ENCODE results near the gene TGFBR3.

DNA sequence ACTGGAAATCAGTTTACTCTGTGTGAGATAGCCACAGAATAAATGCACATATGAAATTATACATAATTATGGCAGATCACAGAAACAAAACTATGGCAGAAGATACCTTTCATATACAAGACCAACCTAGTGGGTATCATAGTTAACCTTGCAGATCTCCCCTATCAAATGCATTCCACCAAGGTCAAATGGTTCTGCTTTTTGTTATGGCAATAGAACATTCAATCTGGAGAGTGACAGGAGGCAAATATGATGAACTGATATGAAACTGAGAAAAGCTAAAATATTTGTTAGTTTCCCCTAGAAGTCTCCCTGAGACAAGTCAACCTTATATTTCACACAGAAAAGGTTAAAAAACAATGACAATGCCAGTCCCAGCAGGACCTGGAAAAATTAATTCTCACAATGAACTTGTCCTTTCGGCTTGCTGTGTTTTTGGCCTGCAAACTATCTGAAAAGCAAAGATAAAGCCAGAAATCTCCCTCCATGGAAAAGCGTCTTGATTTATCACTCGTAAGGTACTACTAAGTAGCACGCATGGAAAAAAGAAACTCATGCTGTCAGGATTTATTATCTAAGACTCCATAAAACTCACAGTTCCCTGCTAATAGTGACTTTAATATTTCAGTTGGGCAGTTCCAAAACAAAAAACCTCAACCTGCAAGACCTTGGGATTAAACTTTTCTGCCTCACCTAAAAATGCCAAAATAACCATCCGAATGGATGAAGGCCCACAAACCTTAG is 174.3 kb downstream of the TGFBR3 start:
- no peak for TF ChIP-seq POLR2A (IDR thresholded peaks at IDR 0.05)
- TF ChIP-seq, protein P1, sequence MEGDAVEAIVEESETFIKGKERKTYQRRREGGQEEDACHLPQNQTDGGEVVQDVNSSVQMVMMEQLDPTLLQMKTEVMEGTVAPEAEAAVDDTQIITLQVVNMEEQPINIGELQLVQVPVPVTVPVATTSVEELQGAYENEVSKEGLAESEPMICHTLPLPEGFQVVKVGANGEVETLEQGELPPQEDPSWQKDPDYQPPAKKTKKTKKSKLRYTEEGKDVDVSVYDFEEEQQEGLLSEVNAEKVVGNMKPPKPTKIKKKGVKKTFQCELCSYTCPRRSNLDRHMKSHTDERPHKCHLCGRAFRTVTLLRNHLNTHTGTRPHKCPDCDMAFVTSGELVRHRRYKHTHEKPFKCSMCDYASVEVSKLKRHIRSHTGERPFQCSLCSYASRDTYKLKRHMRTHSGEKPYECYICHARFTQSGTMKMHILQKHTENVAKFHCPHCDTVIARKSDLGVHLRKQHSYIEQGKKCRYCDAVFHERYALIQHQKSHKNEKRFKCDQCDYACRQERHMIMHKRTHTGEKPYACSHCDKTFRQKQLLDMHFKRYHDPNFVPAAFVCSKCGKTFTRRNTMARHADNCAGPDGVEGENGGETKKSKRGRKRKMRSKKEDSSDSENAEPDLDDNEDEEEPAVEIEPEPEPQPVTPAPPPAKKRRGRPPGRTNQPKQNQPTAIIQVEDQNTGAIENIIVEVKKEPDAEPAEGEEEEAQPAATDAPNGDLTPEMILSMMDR (IDR thresholded peaks at IDR 0.05), result no peak

Measured in Peyer's patch (tissue), 4 donors.